ENCODE measurements around the gene VPS72. TPM values are rescaled to one million over a fixed set of nuclear protein-coding genes. Genes with fewer than 3 reads are reported as not detected.
A peak's percentile ranks its signal among the peaks of the same experiment; 100 is the strongest.
"Not testable (repeated sequence)": the region's sequence is repeated elsewhere in the genome, so short reads cannot be mapped to it uniquely, and the experiment has no call there.

The VPS72 gene, protein sequence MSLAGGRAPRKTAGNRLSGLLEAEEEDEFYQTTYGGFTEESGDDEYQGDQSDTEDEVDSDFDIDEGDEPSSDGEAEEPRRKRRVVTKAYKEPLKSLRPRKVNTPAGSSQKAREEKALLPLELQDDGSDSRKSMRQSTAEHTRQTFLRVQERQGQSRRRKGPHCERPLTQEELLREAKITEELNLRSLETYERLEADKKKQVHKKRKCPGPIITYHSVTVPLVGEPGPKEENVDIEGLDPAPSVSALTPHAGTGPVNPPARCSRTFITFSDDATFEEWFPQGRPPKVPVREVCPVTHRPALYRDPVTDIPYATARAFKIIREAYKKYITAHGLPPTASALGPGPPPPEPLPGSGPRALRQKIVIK
- total RNA-seq (10 to 100 TPM; 58.3 to 68.9 TPM), polyA plus RNA-seq (10 to 100 TPM; 69.7 to 79.1 (median 70.9) TPM), total RNA-seq (17.2 to 59.1 (median 39.9) reads per million in 6 experiments)

GRCh38 chr1:151189637-151190445 lies at the start of gene VPS72:
Gene VPS72, minus strand, starts transcription at chr1:151190197. Its CDS starts 76 bp downstream, at chr1:151190121.
- Mint-ChIP-seq H3K4me1 (peaks cover 14 to 43% (median 33%) of the 10 kb centered on the region in 4 donors), H3K27ac (peak within 1 kb of the TSS; percentile 96 to 100 (median 98)), H3K27me3 (no peaks in the 10 kb centered on the region), H3K36me3 (peaks cover 0 to 13% (median 0%) of the 10 kb centered on the region in 3 donors), H3K9me3 (no peaks in the 10 kb centered on the region), H3K4me3 (peak within 1 kb of the TSS; percentile 91 to 100 (median 99))
- DNase-seq: peak; percentile 75 to 91 (median 82)
- peak; percentile 92 to 93 for ATAC-seq
- POLR2A ChIA-PET: interaction anchor here (0.6 to 2.4 kb wide), 20 partner anchors 9 to 209 kb away, joined by 3 to 41 read pairs (median 5); partner anchors contain the start of genes LYSMD1, PI4KB, PIP5K1A and PSMB4

DNA sequence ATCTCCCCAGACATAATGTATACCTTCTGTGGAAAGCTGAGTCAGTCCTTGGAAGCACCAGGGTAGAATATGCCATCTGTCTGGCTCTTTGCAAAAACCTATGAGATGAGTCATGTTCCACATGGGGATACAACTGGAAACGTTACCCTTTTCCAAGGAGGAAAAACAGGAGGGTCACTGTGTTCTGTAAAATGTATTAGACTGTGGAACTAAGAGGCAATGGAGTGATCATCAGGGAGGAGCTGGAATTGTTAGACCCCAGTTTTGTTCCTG lies 48.4 kb upstream of the VPS72 start:
- POLR2A ChIA-PET: no interaction called here
- peaks cover 0 to 8% (median 2%) of the 10 kb centered on the region in 4 donors for H3K4me1 Mint-ChIP-seq
- H3K9me3 Mint-ChIP-seq: no peaks in the 10 kb centered on the region
- no peak for DNase-seq
- H3K4me3 Mint-ChIP-seq: no peak overlapping the region
- H3K36me3 Mint-ChIP-seq: peaks cover 10 to 97% (median 21%) of the 10 kb centered on the region in 3 donors
- no peaks in the 10 kb centered on the region for H3K27me3 Mint-ChIP-seq
- H3K27ac Mint-ChIP-seq: peak overlapping the region in 1 of 10 donors; percentile 82
- no peak for ATAC-seq

- ATAC-seq: no peak
- Mint-ChIP-seq H3K4me3 (no peak overlapping the region), H3K9me3 (no peaks in the 10 kb centered on the region), H3K27me3 (no peaks in the 10 kb centered on the region), H3K36me3 (peaks cover 10 to 97% (median 20%) of the 10 kb centered on the region in 3 donors), H3K27ac (peak overlapping the region in 2 of 10 donors; percentile 18 to 82), H3K4me1 (peaks cover 0 to 8% (median 2%) of the 10 kb centered on the region in 4 donors)
- no peak for DNase-seq
- POLR2A ChIA-PET: no interaction called here
Measured at GRCh38 chr1:151237678-151238466, 47.9 kb upstream of the VPS72 start.

DNA sequence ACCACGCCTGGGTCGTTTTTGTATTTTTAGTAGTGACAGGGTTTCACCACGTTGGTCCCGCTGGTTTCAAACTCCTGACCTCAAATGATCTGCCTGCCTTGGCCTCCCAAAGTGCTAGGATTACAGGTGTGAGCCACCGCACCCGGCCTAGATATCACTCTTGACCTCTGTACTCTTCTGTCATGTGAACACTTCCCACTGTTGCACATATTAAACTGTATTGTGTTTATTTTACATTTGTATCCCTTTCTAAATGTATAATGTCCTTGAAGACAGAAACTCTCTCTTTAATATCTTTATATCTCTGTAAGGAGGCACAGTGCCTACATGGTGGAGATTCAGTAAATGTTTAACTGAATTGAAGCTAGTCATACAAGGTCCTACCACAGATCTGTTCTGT lies 45.2 kb upstream of the VPS72 start:
- POLR2A ChIA-PET: no interaction called here
- Mint-ChIP-seq H3K4me3 (no peak overlapping the region), H3K9me3 (no peaks in the 10 kb centered on the region), H3K27me3 (no peaks in the 10 kb centered on the region), H3K4me1 (peaks cover 0 to 8% (median 2%) of the 10 kb centered on the region in 4 donors), H3K27ac (peak overlapping the region in 3 of 10 donors; percentile 9 to 29 (median 20)), H3K36me3 (peaks cover 10 to 98% (median 17%) of the 10 kb centered on the region in 3 donors)
- DNase-seq (no peak), ATAC-seq (no peak)

- ATAC-seq (no peak), DNase-seq (no peak)
- POLR2A ChIA-PET: no interaction called here
- H3K27ac Mint-ChIP-seq: peak overlapping the region in 2 of 10 donors; percentile 4 to 68
- no peaks in the 10 kb centered on the region for H3K9me3 Mint-ChIP-seq
- peaks cover 0 to 48% (median 0%) of the 10 kb centered on the region in 3 donors for H3K36me3 Mint-ChIP-seq
- H3K27me3 Mint-ChIP-seq: no peaks in the 10 kb centered on the region
- no peak overlapping the region for H3K4me3 Mint-ChIP-seq
- H3K4me1 Mint-ChIP-seq: peaks cover 0 to 14% (median 7%) of the 10 kb centered on the region in 4 donors
Measured at GRCh38 chr1:151222130-151222529, 32.1 kb upstream of the VPS72 start.

- Mint-ChIP-seq H3K27ac (peak overlapping the region in 4 of 10 donors; percentile 19 to 40 (median 33)), H3K4me3 (no peak overlapping the region), H3K9me3 (no peaks in the 10 kb centered on the region), H3K36me3 (peaks cover 0 to 44% (median 0%) of the 10 kb centered on the region in 3 donors), H3K27me3 (no peaks in the 10 kb centered on the region), H3K4me1 (peaks cover 2 to 15% (median 8%) of the 10 kb centered on the region in 4 donors)
- ATAC-seq (no peak), DNase-seq (no peak)
- POLR2A ChIA-PET: no interaction called here
Measured at GRCh38 chr1:151221616-151222015, 31.6 kb upstream of the VPS72 start.

DNA sequence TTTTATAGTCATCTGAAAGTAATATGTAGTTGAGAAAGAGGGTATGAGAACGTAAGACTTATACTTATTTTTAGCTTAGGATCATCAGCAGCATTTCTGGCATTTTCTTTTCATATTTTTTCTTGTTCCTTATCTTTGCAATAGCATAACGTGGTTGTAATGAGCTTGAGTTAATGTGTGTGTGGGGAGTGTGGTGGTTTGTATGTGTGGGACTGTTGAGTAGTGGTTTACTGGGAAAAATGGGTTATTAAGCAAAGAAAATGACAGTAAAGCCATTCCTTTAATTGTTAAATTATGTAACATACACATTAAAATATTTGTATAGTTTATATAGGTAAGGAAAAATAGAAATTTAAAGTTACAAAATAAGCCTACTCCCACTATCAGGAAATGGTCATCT lies 23.6 kb upstream of the VPS72 start:
- Mint-ChIP-seq H3K27me3 (no peaks in the 10 kb centered on the region), H3K27ac (peak overlapping the region in 5 of 10 donors; percentile 33 to 63 (median 52)), H3K36me3 (peaks cover 0 to 59% (median 7%) of the 10 kb centered on the region in 3 donors), H3K4me3 (peak overlapping the region in 4 of 10 donors; percentile 1 to 27 (median 3)), H3K4me1 (peaks cover 9 to 43% (median 27%) of the 10 kb centered on the region in 4 donors), H3K9me3 (no peaks in the 10 kb centered on the region)
- POLR2A ChIA-PET: no interaction called here
- DNase-seq (no peak), ATAC-seq (no peak)

- Mint-ChIP-seq H3K9me3 (no peaks in the 10 kb centered on the region), H3K27me3 (no peaks in the 10 kb centered on the region), H3K36me3 (peaks cover 0 to 70% (median 7%) of the 10 kb centered on the region in 3 donors), H3K4me1 (peaks cover 9 to 41% (median 23%) of the 10 kb centered on the region in 4 donors), H3K27ac (peak overlapping the region; percentile 11 to 92 (median 70)), H3K4me3 (peak overlapping the region in 7 of 10 donors; percentile 22 to 68 (median 60))
- no peak for DNase-seq
- ATAC-seq: no peak
- POLR2A ChIA-PET: interaction anchor here (0.6 kb wide), 2 partner anchors 17 to 74 kb away, joined by 4 to 5 read pairs; no protein-coding TSS in a partner anchor
Measured at GRCh38 chr1:151211972-151212705, 22.1 kb upstream of the VPS72 start.

GRCh38 chr1:151210830-151211229 lies 20.8 kb upstream of the VPS72 start:
- H3K4me1 Mint-ChIP-seq: peaks cover 6 to 39% (median 19%) of the 10 kb centered on the region in 4 donors
- H3K36me3 Mint-ChIP-seq: peaks cover 0 to 76% (median 4%) of the 10 kb centered on the region in 3 donors
- H3K9me3 Mint-ChIP-seq: no peaks in the 10 kb centered on the region
- H3K4me3 Mint-ChIP-seq: peak overlapping the region in 1 of 10 donors; percentile 15
- DNase-seq: no peak
- ATAC-seq: no peak
- POLR2A ChIA-PET: no interaction called here
- H3K27ac Mint-ChIP-seq: peak overlapping the region in 3 of 10 donors; percentile 5 to 92 (median 11)
- H3K27me3 Mint-ChIP-seq: no peaks in the 10 kb centered on the region

DNA sequence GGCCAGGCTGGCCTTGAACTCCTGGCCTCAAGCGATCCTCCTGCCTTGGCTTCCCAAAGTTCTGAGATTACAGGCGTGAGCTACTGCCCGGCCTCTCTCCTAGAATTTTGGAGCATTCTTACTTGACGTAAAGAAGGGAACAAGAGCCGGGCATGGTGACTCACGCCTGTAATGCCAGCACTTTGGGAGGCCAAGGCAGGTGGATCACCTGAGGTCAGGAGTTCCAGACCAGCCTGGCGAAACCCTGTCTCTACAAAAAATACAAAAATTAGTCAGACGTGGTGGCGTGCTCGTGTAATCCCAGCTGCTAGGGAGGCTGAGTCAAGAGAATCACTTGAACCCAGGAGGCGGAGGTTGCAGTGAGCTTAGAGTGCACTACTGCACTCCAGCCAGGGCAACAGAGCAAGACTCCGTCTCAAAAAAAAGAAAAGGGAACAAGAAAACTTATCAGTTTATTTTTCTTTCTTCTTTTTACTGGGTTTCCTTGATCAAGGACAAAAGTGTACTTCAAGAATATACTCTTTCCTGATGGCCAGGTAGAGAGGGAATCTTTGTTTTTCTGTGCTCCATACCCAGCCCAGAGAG lies 15.5 kb upstream of the VPS72 start:
- peaks cover 5 to 36% (median 24%) of the 10 kb centered on the region in 4 donors for H3K4me1 Mint-ChIP-seq
- not testable (repeated sequence) for DNase-seq, ATAC-seq, H3K9me3 Mint-ChIP-seq, H3K27me3 Mint-ChIP-seq, H3K4me3 Mint-ChIP-seq
- peaks cover 0 to 73% (median 3%) of the 10 kb centered on the region in 3 donors for H3K36me3 Mint-ChIP-seq
- peak overlapping the region in 3 of 10 donors; percentile 49 to 80 (median 73) for H3K27ac Mint-ChIP-seq
- POLR2A ChIA-PET: interaction anchor here (2.0 kb wide), 1 partner anchor 16 kb away, joined by 6 read pairs; the partner anchor contains the start of gene VPS72

All from naive thymus-derived CD8-positive, alpha-beta T cell (primary cell).